HG02588 (cell line): ENCODE results near the gene WIPF1.

ENCODE experiments used
- ATAC-seq: cut with Tn5 transposase; IDR thresholded peaks from one replicate; pipeline ENCODE4 v1.9.1; 2021; ENCODE audit warnings: mild to moderate bottlenecking, moderate library complexity; ENCODE audit not compliant: unreplicated experiment

WIPF1 gene

DNA sequence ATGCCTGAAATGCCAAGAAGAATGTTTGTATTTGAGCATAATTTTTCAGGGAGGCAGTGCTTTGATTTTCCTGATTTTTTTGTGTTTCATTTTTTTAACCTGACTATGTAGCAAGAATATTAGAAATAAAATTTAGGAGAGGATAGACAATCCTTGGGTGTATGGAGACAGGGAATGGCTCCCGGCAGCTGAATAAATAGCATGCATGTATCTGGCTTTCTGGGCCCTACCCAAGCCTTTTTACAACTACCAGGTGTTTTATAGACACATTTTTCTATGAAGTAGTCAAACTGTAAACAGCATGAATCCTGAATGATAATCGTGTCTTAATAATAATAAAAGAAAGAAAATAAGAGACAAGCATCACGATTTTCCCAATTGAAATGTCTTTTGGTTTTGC, 52.4 kb downstream of the WIPF1 start:
- ATAC-seq, result no peak

DNA sequence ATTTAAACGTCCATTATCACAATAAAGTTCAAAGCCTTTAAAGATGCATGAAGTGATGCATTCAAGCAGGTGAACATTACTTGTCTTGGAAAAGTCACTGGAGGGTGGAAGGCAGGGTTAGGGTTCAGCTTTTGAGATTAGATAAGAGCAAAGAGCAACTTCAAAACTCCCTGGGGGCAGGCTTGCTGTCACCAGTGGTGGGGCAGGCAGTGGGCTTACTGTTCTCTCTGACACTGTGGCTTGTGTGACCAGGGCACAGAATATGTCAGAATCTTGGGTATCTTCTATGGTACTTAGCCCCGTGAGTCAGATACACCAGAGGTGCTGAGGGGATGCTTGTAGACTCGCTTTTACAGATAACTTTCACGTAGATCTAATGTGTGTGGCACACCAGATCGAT, 52.8 kb downstream of the WIPF1 start:
- ATAC-seq, result no peak

DNA sequence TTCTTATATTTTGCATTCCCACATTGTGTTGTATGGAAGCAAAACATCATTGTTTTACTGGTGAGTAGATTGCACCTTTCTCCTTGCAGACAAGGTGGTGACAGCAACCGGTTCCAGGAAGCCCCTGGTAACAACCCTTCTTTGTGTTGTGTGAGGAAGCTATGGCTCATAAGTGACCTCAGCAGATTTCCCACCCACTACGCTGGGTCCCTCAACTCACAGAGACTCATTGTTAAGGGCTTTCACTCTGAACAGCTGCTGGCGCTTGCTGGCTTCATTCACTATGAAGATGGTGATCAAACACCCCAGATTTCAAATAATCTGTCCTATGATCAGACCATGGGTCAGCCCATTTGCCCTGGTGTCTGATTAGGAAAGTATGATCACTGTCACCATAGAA, 53.4 kb downstream of the WIPF1 start:
- ATAC-seq, result no peak

DNA sequence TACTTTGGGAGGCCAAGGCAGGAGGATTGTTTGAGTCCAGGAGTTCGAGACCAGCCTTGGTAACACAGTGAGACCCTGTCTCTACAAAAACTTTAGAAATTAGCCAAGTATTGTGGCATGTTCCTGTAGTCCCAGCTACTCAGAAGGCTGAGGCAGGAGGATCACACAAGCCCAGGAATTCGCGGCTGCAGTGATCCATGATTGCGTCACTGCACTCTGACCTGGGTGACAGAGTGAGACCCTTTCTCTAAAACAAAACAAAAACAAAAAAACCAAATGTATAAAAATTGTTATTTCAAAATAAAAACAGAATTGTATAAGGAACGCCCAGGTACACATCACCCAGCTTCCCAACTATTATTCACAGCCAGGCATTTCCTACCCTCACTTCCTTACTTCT, 56.7 kb downstream of the WIPF1 start:
- no peak for ATAC-seq

DNA sequence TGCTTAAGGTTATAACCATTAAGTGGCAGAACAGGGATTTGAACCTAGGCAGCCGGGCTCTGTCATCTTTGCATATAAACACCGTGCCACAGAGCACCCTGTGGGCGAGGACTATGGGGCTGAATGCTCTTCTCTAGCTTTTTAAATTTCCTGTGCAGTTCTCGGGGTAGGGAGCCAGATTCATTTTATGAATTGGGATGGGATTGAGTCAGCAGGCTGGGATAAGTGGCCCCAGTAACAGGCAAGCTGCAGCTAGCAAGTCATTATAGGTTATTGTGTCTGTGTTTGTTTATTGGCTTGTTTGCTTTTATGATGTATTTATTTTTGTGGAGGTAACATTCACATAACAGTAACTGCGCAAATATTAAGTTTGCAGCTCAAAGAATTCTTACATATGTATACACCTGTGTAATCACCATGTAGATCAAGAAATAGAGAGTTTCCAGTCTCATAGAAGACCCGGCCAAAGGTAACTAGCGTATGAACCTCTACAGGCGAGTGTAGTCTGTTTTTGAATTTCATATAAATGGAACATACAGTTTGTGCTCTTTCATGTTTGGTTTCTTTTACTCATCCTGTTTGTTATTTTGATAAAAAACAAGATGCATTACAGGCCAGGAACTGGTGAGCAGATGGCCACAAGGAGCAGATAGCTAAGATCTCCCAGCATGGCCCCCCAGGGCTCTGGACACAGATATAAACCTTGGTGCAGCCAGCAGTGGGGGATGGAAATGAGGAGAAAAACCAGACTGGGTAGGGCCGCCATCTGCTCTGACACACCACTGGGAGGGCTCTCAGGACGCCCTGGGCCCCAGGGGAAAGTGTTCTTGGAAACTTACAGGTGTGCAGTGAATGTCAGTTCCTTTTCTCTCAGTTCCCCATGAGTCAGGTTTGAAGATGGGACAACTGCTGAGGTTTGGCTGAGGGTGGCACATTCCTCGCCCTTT, 61.6 kb downstream of the WIPF1 start:
- ATAC-seq, result peak; percentile 74

DNA sequence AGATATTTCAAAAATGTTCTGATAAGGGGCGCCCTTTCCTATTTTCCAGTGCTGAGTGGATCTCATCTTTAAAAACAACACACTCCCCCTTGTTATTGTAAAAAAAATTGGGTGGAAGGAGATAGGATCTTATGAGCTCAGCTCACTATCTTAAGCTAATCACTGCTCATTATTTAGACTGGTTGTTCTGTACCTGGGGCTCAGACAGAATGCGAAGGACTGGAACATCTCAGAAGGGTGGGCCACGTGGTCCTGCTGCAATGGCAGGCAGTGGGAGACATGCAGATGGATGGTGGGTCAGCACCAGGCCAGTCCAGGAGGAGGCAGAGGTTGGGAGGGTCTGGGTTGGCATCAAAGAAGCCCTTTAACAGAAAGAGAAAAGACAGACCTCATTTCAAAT, 62.5 kb downstream of the WIPF1 start:
- ATAC-seq, result no peak

DNA sequence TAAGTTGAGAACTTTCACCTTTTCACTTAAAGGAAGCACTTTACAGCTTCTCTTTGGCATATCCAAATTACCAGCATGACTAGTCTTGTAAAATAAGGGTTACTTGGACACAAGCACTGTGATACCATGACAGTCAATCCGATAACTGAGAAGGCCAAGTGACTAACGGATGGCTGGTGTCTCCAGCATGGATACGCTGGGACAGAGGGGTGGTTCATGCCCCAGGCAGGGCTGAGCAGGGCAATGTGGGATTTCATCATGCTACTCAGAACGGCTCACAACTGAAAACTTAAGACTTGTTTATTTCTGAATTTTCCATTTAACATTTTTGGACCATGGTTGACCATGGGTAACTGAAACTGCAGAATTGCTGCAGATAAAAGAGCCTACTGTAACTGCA, 67.7 kb downstream of the WIPF1 start:
- ATAC-seq, result no peak

DNA sequence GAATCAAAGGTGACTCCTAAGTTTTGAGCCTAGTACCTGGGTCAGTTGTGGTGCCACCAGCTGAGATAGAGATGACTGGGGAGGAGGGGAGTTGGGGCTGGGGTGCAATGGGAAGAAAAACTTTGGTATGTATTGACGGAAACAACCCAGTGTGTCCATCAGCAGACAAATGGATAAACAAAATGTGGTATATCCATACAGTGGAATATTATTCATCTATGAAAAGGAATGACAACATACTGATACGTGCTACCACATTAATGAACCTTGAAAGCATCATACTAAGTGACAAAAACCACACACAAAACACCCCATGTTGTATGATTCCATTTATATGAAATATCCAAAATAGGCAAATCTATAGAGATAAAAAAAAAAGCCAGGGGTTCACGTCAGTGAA, 69.6 kb downstream of the WIPF1 start:
- no peak for ATAC-seq

DNA sequence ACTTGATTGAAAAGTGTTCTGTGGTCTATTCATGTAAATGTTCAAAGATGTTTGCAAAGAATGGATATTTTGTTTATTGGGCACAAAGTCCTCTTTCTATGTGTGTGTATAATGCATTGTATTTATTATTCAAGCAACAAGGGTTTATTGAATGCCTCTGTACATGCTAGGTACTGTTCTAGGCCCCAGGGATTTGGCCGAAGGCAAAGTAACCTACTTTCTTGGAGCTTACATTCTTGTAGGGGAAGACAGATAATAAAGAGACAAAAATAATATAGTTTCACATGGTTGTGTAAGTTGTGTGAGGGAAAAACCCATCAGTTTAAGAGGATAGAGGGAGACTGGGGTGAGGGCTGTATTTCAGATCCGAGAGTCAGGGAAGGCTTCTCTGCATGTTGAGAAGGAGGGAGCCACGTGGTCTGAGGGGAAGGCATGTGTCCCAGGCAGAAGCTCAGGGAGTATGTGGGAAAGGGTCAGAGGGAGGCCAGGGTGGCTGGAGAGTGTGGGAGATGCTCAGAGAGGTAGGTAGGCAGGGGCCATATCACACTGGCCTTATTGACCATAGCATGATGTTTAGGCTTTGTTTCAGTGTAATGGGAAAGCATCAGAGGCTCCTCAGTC, 70.4 kb downstream of the WIPF1 start:
- no peak for ATAC-seq

DNA sequence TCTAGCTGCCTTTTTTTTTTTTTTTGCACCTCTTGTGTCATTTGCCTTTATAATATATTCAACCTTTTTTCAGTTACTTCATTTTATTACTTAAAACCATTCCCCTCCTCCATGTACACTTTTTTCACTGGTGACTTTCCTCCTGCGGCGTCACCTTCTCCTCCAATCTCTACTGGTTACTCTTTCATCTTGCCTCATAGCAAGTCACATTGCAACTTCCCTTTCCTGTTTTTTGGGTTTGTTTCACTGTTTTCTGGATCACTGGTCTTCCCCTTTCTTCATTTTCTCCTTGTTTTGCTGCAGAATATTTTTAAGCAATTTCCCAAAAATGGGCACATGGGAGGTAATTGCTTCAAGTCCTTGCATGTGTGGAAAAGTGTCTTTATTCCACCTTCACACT, 73.1 kb downstream of the WIPF1 start:
- no peak for ATAC-seq

DNA sequence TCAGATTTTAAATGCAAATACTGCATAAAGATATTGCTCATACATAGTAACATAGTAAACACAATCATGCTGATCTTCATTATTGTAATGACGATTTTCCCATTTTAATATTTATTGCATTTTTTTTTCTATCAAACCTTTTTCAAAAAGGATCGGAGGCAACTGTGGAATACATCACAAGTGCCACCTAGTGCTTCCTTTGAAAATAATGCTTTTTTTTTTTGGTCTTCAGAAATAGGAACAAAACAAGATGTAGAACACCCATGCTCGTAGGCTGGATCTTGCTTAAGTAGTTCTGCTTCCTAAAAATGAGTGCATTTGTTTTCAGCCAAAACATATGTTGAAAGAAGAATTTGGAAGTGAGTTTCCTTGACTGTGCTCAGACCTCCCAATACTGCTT, 75.1 kb downstream of the WIPF1 start:
- no peak for ATAC-seq

DNA sequence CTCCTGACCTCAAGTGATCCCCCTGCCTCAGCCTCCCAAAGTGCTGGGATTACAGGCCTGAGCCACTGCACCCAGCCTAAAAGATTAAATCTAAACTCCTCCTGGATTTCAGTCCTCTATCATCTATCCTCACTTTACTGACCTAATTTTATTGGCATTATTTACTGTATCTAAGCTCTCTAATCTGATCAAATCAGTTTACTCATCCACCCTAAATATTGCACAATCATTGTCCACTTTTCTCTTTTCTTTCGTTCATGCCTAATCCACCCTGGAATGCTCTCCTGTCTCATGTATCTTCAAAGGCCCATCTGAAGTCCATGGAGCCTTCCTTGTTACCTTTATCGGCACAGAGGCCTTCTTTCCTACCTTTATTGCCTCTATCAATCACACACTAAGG, 79.2 kb downstream of the WIPF1 start:
- ATAC-seq, result no peak

DNA sequence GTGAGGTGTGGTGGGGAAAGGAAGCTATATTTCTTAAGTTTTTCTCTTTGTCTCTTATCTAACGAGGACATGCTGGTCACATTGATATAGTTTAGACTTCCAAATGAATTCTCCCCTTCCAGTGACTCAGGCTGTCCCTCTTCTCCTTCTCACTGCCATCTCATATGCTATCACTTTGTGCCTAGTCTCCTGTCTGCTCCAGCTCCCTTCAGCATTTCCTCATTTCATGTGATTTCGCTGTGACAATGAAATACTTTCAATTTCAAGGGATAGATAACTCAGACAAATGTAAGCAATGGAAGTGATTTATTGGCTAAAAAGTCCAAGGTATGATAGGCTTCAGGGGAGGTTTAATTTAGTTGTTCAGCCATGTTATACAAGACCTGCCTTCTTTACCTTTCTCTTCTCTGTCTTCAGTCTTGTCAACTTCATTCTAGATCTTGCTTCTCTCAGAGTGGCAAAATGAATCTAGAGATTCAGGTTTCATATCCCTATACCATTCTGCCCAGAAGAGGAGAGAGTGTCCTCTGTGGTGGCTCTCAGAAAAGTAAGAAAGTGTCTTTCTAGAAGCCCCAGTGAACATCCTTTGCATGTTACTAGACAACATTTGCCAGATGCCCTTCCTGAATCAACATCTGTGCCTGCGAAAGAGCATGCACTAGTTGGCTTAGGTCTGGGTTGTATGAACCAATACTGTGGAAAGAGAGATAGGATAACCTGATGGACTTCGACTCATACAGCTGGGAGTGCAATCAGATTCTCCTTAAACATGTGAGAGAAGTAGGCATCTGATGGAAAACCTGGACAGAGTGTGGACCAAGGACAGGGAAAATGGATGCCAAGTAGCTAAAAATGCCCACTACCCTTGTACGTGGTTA, 80.9 kb downstream of the WIPF1 start:
- ATAC-seq, result no peak

DNA sequence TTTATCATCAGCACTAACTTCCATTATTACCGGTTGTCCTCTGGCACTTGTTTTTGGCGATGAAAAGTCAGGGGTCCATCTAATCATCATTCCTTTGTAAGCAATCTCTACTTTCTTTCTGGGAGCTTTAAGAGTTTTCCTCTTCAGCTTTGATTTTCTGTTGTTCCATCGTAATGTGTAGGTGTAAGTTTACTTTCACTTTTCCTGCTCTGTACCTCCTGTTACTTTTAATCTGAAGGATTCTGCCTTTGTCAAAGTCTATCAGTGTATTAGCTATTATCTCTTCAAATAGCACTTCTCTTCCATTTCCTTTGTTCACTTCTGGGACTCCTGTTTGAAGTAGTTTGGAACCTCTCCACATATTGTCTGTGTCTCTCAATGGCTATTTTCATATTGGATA, 85.3 kb downstream of the WIPF1 start:
- ATAC-seq, result no peak

DNA sequence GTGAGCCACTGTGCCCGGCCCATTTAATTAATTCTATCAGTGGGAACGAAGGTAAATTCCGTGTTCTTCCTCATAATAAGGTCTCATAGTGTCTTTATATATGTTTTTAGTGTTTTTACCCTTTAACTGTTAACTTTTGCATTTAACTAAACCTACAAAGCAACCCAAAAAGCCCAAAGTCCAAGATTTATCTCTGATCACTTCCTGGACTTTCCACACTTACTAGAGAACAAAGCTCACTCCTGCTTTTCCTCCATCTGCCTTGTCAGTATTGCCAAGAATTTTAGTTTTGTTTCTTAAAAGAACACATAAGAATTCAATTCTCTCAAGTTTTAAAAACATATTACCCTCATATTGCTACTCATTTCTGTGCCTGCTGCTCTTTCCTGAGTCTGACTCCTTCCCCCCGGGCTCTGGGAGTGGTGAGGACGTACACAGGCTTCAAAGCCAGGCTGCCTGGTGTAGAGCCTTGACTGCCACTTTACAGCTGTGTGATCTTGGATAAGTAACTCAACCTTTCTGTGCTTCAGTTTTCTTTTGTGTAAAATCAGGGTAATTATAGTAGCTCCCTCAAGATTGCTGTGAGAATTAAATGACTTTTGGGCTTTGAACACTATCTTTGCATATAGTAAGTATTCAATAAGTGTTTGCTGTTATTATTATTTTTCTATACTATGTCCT, 85.9 kb downstream of the WIPF1 start:
- ATAC-seq, result no peak

DNA sequence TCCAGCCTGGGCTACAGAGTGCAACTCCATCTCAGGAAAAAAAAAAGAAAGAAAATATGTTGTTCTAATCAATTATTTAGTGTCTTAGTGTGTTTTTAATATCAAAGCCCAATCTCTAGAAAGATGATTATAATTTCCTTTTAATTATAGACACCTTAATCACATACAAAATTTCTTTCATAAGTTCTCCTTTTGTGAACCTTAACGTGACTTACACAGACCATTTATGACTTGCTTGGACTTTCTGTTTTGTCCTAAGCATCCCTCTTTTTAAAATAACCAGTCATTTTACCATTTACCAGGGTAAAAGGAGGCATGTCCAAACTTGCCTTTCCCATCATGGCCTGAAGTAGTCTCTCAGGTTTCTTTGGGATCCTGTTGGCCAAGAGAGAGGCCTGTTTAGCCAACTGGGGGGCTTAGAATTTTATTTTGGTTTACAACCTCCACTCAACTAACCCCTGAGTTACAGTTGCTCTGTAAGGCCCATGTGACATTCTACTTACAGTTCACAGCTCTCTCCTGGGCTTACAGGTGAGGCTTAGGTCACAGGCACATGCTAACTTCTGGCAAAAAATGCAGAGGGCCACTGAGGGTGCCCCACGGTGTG, 86.9 kb downstream of the WIPF1 start:
- ATAC-seq, result no peak
